GM12801 (cell line): ENCODE data around the gene CFAP100.

Experiments used
- CTCF ChIP-seq: IDR thresholded peaks from one replicate; pipeline ENCODE4 v1.5.1; 2011; ENCODE audit warnings: control low read depth; ENCODE audit not compliant: insufficient read length; ENCODE audit errors: extremely low read depth

CFAP100 gene

DNA sequence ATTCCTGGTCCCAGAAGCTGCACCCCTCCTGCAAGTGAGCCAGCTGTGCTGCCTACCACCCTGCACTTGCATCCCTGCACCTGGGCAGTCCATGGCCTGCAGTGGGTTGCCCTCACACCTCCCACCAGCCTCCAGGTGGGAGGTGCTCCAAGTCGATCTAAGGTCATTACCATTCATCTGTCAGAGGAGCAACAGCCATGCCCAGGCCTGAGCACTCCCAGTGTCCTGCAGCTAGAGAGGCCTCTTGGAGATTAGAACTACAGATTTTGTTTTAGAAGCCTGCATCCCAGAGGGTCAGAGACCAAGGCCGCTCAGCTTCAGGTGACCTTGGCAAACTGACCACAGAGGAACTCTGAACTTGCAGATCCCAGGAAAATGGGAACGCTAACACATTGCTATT, 90.0 kb downstream of the CFAP100 start:
- no peak for TF ChIP-seq CTCF

GRCh38 chr3:126485176-126485897, 90.6 kb downstream of the CFAP100 start:
- no peak for TF ChIP-seq CTCF

DNA sequence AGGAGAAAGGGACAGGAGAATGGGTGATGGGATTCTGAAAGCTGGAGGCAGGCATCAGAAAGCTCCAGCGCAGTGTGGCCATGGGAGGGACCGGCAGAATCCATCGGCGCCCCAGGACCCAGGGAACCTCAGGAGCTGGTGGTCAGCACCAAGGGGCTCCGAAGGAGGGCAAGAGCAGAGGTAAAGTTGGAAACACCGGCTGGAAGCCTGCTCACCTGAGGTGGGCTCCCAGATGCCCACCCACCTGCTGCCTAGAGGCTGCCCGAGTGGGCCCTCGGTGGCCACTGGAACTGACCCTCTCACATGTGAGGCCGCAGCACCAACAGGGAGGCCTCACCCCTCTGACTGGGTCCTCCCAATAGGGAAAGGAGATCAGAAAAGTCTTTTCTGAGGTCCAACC, 91.2 kb downstream of the CFAP100 start:
- no peak for TF ChIP-seq CTCF
